ENCODE measurements around the gene KNL1.
A peak's percentile ranks its signal among the peaks of the same experiment; 100 is the strongest.

- TF ChIP-seq SP1 (IDR thresholded peaks at IDR 0.05; ENCODE audit: low read depth, low read length) (no peak), POLR2A (IDR thresholded peaks at IDR 0.05; ENCODE audit: low read depth, low read length) (0 out of 2 replicates have a peak, but pooled peaks have one; percentile 12), ATF2 (IDR thresholded peaks at IDR 0.05; ENCODE audit: low read length) (no peak; the same call in 1 of the 2 replicates), BCLAF1 (IDR thresholded peaks at IDR 0.05) (no peak), RAD21 (IDR thresholded peaks at IDR 0.05; ENCODE audit: insufficient read depth, low read depth, low read length) (no peak), SMARCA5 (IDR thresholded peaks at IDR 0.05) (no peak), EP300 (IDR thresholded peaks at IDR 0.05; ENCODE audit: borderline replicate concordance in 1 of 2, control insufficient read depth in 1 of 2, low read depth in 2 of 2, low read length in 2 of 2) (no peak), PML (IDR thresholded peaks at IDR 0.05; ENCODE audit: low read length) (0 out of 2 replicates have a peak, but pooled peaks have one; percentile 14)
- TF ChIP-seq, protein P1, sequence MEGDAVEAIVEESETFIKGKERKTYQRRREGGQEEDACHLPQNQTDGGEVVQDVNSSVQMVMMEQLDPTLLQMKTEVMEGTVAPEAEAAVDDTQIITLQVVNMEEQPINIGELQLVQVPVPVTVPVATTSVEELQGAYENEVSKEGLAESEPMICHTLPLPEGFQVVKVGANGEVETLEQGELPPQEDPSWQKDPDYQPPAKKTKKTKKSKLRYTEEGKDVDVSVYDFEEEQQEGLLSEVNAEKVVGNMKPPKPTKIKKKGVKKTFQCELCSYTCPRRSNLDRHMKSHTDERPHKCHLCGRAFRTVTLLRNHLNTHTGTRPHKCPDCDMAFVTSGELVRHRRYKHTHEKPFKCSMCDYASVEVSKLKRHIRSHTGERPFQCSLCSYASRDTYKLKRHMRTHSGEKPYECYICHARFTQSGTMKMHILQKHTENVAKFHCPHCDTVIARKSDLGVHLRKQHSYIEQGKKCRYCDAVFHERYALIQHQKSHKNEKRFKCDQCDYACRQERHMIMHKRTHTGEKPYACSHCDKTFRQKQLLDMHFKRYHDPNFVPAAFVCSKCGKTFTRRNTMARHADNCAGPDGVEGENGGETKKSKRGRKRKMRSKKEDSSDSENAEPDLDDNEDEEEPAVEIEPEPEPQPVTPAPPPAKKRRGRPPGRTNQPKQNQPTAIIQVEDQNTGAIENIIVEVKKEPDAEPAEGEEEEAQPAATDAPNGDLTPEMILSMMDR (IDR thresholded peaks at IDR 0.05 in 2 of 3, conservative IDR thresholded peaks at IDR 0.05 in 1 of 3; ENCODE audit: control insufficient read depth in 2 of 3, extremely low read depth in 1 of 3, insufficient read depth in 1 of 3, low read depth in 3 of 3, low read length in 3 of 3), result no peak
- TF ChIP-seq, protein P2, sequence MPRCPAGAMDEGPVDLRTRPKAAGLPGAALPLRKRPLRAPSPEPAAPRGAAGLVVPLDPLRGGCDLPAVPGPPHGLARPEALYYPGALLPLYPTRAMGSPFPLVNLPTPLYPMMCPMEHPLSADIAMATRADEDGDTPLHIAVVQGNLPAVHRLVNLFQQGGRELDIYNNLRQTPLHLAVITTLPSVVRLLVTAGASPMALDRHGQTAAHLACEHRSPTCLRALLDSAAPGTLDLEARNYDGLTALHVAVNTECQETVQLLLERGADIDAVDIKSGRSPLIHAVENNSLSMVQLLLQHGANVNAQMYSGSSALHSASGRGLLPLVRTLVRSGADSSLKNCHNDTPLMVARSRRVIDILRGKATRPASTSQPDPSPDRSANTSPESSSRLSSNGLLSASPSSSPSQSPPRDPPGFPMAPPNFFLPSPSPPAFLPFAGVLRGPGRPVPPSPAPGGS (IDR thresholded peaks at IDR 0.05; ENCODE audit: borderline replicate concordance, insufficient read depth, low read depth, low read length, poor library complexity, severe bottlenecking), result no peak
Observed at GRCh38 chr15:40693904-40694687, 100.0 kb downstream of the KNL1 start.

All from GM12878 (cell line).